WERI-Rb-1 (cell line): ENCODE measurements around the gene ZNF319.

ENCODE experiments used
- DNase-seq: peaks from one replicate; pipeline ENCODE4 v3.0.0-alpha.2; 2020
- H3K27ac ChIP-seq: fragments of 250-450 bp; sonication (Bioruptor Pico); 2 replicates; pipeline ENCODE4 v1.5.1; 2020; ENCODE audit warnings: mild to moderate bottlenecking, moderate library complexity
- H3K27me3 ChIP-seq: fragments of 250-450 bp; sonication (Bioruptor Pico); 2 replicates; pipeline ENCODE4 v1.5.1; 2021; ENCODE audit warnings: mild to moderate bottlenecking, low read depth, moderate library complexity; ENCODE audit not compliant: insufficient read depth, severe bottlenecking
- H3K36me3 ChIP-seq: fragments of 250-450 bp; sonication (Bioruptor Pico); 2 replicates; pipeline ENCODE4 v1.5.1; 2020; ENCODE audit warnings: mild to moderate bottlenecking, moderate library complexity
- H3K4me3 ChIP-seq: 2 replicates; pipeline ENCODE4 v1.5.1; 2011; ENCODE audit warnings: low read depth, mild to moderate bottlenecking, control low read depth, low read length
- H3K9me3 ChIP-seq: fragments of 250-450 bp; sonication (Bioruptor Pico); 2 replicates; pipeline ENCODE4 v1.5.1; 2021; ENCODE audit warnings: mild to moderate bottlenecking, moderate library complexity; ENCODE audit not compliant: severe bottlenecking
- TF ChIP-seq, protein P1 (sequence below): IDR thresholded peaks from 2 replicates; pipeline ENCODE4 v1.5.1; 2011; ENCODE audit warnings: low read depth, mild to moderate bottlenecking, control low read depth, inconsistent platforms, low read length

Gene ZNF319

DNA sequence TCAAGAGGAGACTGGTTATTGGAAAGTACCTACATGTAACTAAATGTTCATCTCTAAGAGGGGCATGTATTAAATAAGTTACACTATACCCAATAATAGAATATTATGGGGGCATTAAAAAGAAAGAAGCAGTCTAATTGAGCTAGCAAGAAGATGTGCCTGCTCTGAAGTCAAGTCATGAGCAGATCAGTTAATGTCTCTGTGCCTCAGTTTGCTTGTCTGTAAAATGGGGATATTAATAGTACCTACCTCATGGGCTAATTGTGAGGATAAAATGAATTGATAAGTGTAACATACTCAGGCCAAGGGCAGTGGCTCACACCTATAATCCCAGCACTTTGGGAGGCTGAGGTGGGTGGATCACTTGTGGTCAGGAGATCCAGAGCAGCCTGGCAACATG lies 32.6 kb downstream of the ZNF319 start:
- TF ChIP-seq, protein P1, sequence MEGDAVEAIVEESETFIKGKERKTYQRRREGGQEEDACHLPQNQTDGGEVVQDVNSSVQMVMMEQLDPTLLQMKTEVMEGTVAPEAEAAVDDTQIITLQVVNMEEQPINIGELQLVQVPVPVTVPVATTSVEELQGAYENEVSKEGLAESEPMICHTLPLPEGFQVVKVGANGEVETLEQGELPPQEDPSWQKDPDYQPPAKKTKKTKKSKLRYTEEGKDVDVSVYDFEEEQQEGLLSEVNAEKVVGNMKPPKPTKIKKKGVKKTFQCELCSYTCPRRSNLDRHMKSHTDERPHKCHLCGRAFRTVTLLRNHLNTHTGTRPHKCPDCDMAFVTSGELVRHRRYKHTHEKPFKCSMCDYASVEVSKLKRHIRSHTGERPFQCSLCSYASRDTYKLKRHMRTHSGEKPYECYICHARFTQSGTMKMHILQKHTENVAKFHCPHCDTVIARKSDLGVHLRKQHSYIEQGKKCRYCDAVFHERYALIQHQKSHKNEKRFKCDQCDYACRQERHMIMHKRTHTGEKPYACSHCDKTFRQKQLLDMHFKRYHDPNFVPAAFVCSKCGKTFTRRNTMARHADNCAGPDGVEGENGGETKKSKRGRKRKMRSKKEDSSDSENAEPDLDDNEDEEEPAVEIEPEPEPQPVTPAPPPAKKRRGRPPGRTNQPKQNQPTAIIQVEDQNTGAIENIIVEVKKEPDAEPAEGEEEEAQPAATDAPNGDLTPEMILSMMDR = no peak

DNA sequence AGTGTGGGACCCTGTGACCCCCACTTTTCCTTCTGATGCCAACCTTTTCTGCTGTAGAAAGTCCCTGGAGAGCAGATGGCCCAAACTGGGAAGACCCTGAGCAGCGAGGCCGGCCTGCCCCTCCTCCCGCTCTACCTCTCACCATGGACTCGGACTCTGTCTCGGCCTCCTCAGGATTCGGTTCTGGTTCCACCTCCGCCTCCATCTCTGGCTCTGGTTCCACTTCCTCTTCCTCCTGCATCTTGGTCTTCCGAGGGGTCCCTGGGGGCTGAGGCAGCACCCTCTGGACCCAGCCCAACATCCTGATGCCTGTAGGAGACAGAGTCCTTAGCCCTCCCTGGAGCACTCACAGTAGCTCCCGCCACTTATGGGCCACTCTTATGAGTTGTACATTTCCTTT lies 33.5 kb downstream of the ZNF319 start:
- H3K4me3 ChIP-seq = no peak overlapping the region
- H3K27ac ChIP-seq = no peak overlapping the region
- no peaks in the 10 kb centered on the region for H3K36me3 ChIP-seq
- no peaks in the 10 kb centered on the region for H3K27me3 ChIP-seq
- H3K9me3 ChIP-seq = peaks cover 2% of the 10 kb centered on the region
- TF ChIP-seq, protein P1 = no peak
- DNase-seq = no peak

More for the DNA sequence above, 32.6 kb downstream of the ZNF319 start:
- Histone ChIP-seq H3K36me3 (no peaks in the 10 kb centered on the region), H3K27ac (no peak overlapping the region), H3K4me3 (no peak overlapping the region), H3K27me3 (no peaks in the 10 kb centered on the region), H3K9me3 (peaks cover 2% of the 10 kb centered on the region)
- no peak for DNase-seq

DNA sequence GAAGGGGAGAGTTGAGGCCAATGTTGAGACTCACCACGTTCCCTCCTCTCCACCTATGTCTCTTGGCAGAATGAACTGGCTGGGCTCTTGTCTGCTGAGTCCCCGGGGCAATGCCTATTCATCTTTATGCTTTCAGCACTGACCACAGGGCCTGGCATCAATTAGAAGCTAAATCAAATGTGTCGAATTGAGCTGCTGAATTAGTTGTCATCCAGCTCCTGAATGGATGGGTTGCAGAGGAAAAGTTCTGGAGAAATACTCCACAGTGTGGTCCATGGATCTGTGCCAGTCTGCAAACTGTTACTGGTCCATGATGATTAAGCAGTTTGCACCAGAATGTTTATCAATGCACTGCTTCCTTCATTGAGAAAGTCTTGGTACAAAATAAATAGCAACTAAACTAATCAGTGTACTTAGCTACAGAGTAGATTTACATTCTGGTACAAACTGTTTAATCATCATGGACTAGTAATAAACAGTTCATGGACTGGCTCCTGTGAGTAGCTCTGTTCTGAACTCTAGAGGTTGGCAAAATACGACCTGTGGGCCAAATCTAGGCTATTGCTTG lies 34.2 kb downstream of the ZNF319 start:
- no peak for DNase-seq
- Histone ChIP-seq H3K27ac (no peak overlapping the region), H3K36me3 (no peaks in the 10 kb centered on the region), H3K27me3 (no peaks in the 10 kb centered on the region), H3K9me3 (no peaks in the 10 kb centered on the region), H3K4me3 (no peak overlapping the region)
- TF ChIP-seq, protein P1 = no peak

DNA sequence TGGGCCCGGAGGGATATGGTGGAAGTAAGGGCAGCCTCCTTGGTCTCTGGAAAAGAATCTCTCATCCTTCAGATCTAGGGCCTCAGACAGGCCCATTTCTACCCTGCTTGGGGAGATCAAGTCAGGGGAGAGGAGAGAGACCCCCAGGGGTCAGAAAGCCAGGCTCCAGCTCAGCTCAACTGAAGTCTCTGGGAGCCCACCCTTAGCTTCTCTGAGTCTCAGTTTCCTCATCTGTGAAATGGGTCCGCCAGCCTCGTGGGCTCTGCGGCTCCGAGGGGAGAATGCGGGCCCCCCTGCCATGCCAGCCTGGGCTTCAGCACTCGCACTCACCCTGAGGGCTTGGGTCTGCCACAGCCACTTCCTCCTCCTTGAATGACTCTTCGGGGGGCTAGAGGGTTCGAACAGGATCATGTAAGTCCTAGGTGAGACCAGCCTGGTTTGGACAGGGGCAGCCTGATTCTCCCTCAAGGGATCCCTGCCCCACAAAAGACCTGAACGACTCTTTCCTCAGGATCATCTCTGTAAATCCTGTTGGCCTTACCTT lies 36.2 kb downstream of the ZNF319 start:
- no peak for DNase-seq
- TF ChIP-seq, protein P1 = no peak

DNA sequence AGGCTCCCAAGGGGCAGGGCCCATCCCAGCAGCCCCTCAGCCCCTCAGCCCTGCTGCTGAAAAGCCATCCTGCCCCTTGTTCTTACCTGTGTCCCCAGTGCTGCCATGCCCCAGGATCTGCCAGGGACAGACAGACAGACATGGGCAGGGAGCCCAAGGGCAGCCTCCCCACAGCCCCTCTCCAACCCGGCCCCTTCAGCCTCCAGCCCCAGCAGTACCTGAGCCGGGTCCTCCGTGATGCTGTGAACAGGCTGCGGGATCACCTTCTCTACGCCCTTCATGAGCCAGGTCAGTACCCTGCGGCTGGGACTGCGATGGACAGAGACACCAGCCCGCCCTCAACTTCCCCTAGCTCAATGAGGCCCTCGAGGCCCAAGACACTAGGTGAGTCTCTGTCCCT lies 37.7 kb downstream of the ZNF319 start:
- TF ChIP-seq, protein P1 = no peak
- no peak overlapping the region for H3K4me3 ChIP-seq
- H3K9me3 ChIP-seq = no peaks in the 10 kb centered on the region
- DNase-seq = no peak
- H3K27ac ChIP-seq = no peak overlapping the region
- no peaks in the 10 kb centered on the region for H3K27me3 ChIP-seq
- H3K36me3 ChIP-seq = no peaks in the 10 kb centered on the region

More for the DNA sequence above, 36.2 kb downstream of the ZNF319 start:
- no peaks in the 10 kb centered on the region for H3K9me3 ChIP-seq
- H3K36me3 ChIP-seq = no peaks in the 10 kb centered on the region
- no peaks in the 10 kb centered on the region for H3K27me3 ChIP-seq
- no peak overlapping the region for H3K27ac ChIP-seq
- no peak overlapping the region for H3K4me3 ChIP-seq

DNA sequence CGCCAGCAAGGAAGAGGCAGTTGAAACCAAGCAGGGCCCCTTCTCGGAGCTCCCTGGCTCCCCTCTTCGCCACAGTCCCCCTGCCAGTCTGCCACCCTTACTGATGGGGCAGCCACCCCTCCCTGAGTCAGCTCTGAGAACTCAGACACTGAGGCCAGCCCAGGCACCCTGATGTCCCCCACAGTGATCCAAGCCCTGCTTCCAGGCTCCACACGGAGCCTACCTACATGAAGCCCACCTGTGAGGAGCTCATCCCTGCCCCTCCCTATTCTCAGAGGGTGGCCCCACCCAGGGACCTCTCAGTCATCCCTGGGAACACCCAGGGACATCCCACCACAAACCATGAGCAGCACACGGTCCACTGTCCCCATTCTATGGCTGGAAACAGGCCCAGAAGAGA lies 38.4 kb downstream of the ZNF319 start:
- TF ChIP-seq, protein P1 = no peak
- Histone ChIP-seq H3K9me3 (no peaks in the 10 kb centered on the region), H3K27ac (no peak overlapping the region), H3K36me3 (no peaks in the 10 kb centered on the region), H3K27me3 (no peaks in the 10 kb centered on the region), H3K4me3 (no peak overlapping the region)
- DNase-seq = no peak
